Fibroblast of skin of back (primary cell): Measurements from ENCODE around the gene CD300E. TPM values are rescaled to one million over a fixed set of nuclear protein-coding genes. Genes with fewer than 3 reads are reported as not detected.
A peak's percentile ranks its signal among the peaks of the same experiment; 100 is the strongest.
"Not testable (repeated sequence)": the region's sequence is repeated elsewhere in the genome, so short reads cannot be mapped to it uniquely, and the experiment has no call there.

Experiments used
- DNase-seq: peaks from one replicate; pipeline ENCODE4 v3.0.0-alpha.2; 2013
- polyA plus RNA-seq, 2 experiments: library from polyadenylated mRNA; unstranded; fragments of 120-200 nt; gene quantifications; one replicate each; pipeline ENCODE4 v1.2.1, GENCODE V29; 2013; ENCODE audit not compliant: insufficient read length in 2 of 2

The CD300E gene
- polyA plus RNA-seq (2013, experiment 1 of 2; ENCODE audit: insufficient read length), result not detected
- polyA plus RNA-seq (2013, experiment 2 of 2; ENCODE audit: insufficient read length), result not detected

- no peak for DNase-seq
These were observed at the start of gene CD300E for GRCh38 chr17:74623693-74624093. CD300E (minus strand) TSS chr17:74623738; CDS start chr17:74623621, 117 bp downstream.

- peak; percentile 72 for DNase-seq
These were observed 47.7 kb upstream of the CD300E start for GRCh38 chr17:74671031-74671771.

GRCh38 chr17:74670329-74670728 lies 46.8 kb upstream of the CD300E start:
- DNase-seq, result no peak

- DNase-seq, result no peak
These were observed 40.0 kb upstream of the CD300E start for GRCh38 chr17:74663561-74663960.

GRCh38 chr17:74659889-74660288 lies 36.4 kb upstream of the CD300E start:
- no peak for DNase-seq

- no peak for DNase-seq
These were observed 35.1 kb upstream of the CD300E start for GRCh38 chr17:74658620-74659019.

- no peak for DNase-seq
These were observed 31.2 kb upstream of the CD300E start for GRCh38 chr17:74654742-74655141.

GRCh38 chr17:74652020-74652419 lies 28.5 kb upstream of the CD300E start:
- DNase-seq, result no peak

GRCh38 chr17:74649909-74650308 lies 26.4 kb upstream of the CD300E start:
- no peak for DNase-seq

- DNase-seq, result no peak
These were observed 24.5 kb upstream of the CD300E start for GRCh38 chr17:74647871-74648672.

- peak; percentile 2 for DNase-seq
These were observed 22.7 kb upstream of the CD300E start for GRCh38 chr17:74646231-74646630.

- no peak for DNase-seq
These were observed 21.5 kb upstream of the CD300E start for GRCh38 chr17:74645010-74645409.

GRCh38 chr17:74644419-74644818 lies 20.9 kb upstream of the CD300E start:
- DNase-seq, result no peak

- no peak for DNase-seq
These were observed 20.3 kb upstream of the CD300E start for GRCh38 chr17:74643826-74644225.

GRCh38 chr17:74642995-74643394 lies 19.5 kb upstream of the CD300E start:
- no peak for DNase-seq

GRCh38 chr17:74642556-74642955 lies 19.0 kb upstream of the CD300E start:
- DNase-seq, result no peak

GRCh38 chr17:74641958-74642298 lies 18.4 kb upstream of the CD300E start:
- no peak for DNase-seq

- DNase-seq, result no peak
These were observed 17.9 kb upstream of the CD300E start for GRCh38 chr17:74641224-74641957.

GRCh38 chr17:74639704-74640151 lies 16.2 kb upstream of the CD300E start:
- DNase-seq, result no peak

- no peak for DNase-seq
These were observed 14.4 kb upstream of the CD300E start for GRCh38 chr17:74637926-74638325.

GRCh38 chr17:74637265-74637664 lies 13.7 kb upstream of the CD300E start:
- DNase-seq, result no peak

- not testable (repeated sequence) for DNase-seq
These were observed 13.1 kb upstream of the CD300E start for GRCh38 chr17:74636541-74637085.

GRCh38 chr17:74635418-74635817 lies 11.9 kb upstream of the CD300E start:
- DNase-seq, result no peak
